MM.1S (cell line): Measurements from ENCODE around the gene NUP62.
A peak's percentile ranks its signal among the peaks of the same experiment; 100 is the strongest.

Experiments used
- DNase-seq: peaks from one replicate; pipeline ENCODE4 v3.0.0-alpha.2; 2015
- H2AFZ ChIP-seq: fragments of 300-600 bp; sonication (generic); 2 replicates; pipeline ENCODE4 v1.6.0; 2016; ENCODE audit warnings: antibody characterized with exemption, low read length
- H3F3A ChIP-seq: fragments of 300-600 bp; sonication (generic); 2 replicates; pipeline ENCODE4 v1.6.1; 2016; ENCODE audit warnings: mild to moderate bottlenecking, antibody characterized with exemption, low read length, moderate library complexity, mixed read lengths; ENCODE audit not compliant: insufficient read depth
- H3K27ac ChIP-seq: fragments of 300-600 bp; sonication (generic); 2 replicates; pipeline ENCODE4 v1.5.1; 2016; ENCODE audit warnings: mild to moderate bottlenecking, low read length
- H3K27me3 ChIP-seq: fragments of 300-600 bp; sonication (generic); replicated peaks from 2 replicates; pipeline ENCODE4 v1.6.0; 2016; ENCODE audit warnings: low read length; ENCODE audit not compliant: insufficient read depth
- H3K36me3 ChIP-seq: fragments of 300-600 bp; sonication (generic); replicated peaks from 2 replicates; pipeline ENCODE4 v1.6.1; 2016; ENCODE audit warnings: mild to moderate bottlenecking, low read length, mixed read lengths; ENCODE audit not compliant: insufficient read depth
- H3K4me1 ChIP-seq: fragments of 300-600 bp; sonication (generic); 2 replicates; pipeline ENCODE4 v1.6.1; 2016; ENCODE audit warnings: low read length, mixed read lengths
- H3K4me2 ChIP-seq: fragments of 300-600 bp; sonication (generic); 2 replicates; pipeline ENCODE4 v1.6.0; 2016; ENCODE audit warnings: low read depth, low read length
- H3K4me3 ChIP-seq: fragments of 300-600 bp; sonication (generic); 2 replicates; pipeline ENCODE4 v1.5.1; 2016; ENCODE audit warnings: low read length, mixed read lengths
- H3K79me2 ChIP-seq: fragments of 300-600 bp; sonication (generic); 2 replicates; pipeline ENCODE4 v1.6.1; 2016; ENCODE audit warnings: mixed run types, low read length, mixed read lengths
- H3K9ac ChIP-seq: fragments of 300-600 bp; sonication (generic); 2 replicates; pipeline ENCODE4 v1.6.1; 2016; ENCODE audit warnings: low read length, mixed read lengths
- H3K9me2 ChIP-seq: fragments of 300-600 bp; sonication (generic); replicated peaks from 2 replicates; pipeline ENCODE4 v1.6.1; 2016; ENCODE audit warnings: mild to moderate bottlenecking, low read length, mixed read lengths; ENCODE audit not compliant: insufficient read depth
- H3K9me3 ChIP-seq: fragments of 300-600 bp; sonication (generic); replicated peaks from 2 replicates; pipeline ENCODE4 v1.6.1; 2016; ENCODE audit warnings: mild to moderate bottlenecking, low read length, mixed read lengths; ENCODE audit not compliant: insufficient read depth
- H4K20me1 ChIP-seq: fragments of 300-600 bp; sonication (generic); 2 replicates; pipeline ENCODE4 v1.6.1; 2016; ENCODE audit warnings: mild to moderate bottlenecking, low read length, moderate library complexity, mixed read lengths; ENCODE audit not compliant: insufficient read depth
- EZH2 ChIP-seq: fragments of 300-600 bp; sonication (generic); optimal IDR thresholded peaks from 2 replicates; pipeline ENCODE3; 2017; ENCODE audit warnings: low read depth, mild to moderate bottlenecking, antibody characterized with exemption, low read length, mixed read lengths
- EZH2phosphoT487 ChIP-seq: fragments of 300-600 bp; sonication (generic); IDR thresholded peaks from 2 replicates; pipeline ENCODE4 v1.6.1; 2018; ENCODE audit warnings: antibody characterized with exemption, low read length
- TF ChIP-seq, protein P1 (sequence below): fragments of 300-600 bp; sonication (generic); IDR thresholded peaks from 2 replicates; pipeline ENCODE4 v1.5.1; 2016; ENCODE audit warnings: antibody characterized with exemption, low read length, mixed read lengths

The NUP62 gene

DNA sequence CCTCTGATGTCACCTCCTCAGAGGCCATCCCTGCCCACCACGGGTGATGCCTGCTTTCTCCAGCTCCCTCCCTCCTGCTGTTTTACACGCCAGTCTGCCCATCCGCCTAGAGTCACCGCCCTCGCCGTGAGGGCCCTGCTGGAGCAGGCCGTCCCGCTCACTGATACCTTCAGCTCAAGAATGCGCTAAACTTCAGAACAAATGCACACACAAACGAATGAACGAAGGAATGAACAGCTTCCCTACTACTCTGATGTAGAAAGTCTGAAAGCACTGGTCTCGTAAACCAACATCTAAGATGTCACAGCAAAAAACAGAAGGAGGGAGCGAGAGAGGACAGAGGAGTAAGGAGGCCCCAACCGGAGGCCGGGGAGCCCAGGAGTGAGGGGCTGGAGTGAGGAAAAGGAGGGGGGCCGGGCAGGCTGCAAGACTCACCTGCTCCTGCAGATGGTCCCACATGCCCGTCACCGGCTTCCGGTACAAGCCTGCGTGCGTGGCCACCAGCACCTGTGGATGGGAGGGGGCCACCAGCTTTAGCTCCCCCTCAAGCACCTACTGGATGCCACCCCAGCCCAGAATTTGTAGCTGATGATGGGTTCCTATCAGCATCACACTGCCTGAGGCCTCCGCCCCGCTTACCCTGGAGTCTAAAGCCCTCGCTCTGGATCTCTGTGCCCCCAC is 65.9 kb downstream of the NUP62 start:
- peaks cover 7% of the 10 kb centered on the region for H3K36me3 ChIP-seq

DNA sequence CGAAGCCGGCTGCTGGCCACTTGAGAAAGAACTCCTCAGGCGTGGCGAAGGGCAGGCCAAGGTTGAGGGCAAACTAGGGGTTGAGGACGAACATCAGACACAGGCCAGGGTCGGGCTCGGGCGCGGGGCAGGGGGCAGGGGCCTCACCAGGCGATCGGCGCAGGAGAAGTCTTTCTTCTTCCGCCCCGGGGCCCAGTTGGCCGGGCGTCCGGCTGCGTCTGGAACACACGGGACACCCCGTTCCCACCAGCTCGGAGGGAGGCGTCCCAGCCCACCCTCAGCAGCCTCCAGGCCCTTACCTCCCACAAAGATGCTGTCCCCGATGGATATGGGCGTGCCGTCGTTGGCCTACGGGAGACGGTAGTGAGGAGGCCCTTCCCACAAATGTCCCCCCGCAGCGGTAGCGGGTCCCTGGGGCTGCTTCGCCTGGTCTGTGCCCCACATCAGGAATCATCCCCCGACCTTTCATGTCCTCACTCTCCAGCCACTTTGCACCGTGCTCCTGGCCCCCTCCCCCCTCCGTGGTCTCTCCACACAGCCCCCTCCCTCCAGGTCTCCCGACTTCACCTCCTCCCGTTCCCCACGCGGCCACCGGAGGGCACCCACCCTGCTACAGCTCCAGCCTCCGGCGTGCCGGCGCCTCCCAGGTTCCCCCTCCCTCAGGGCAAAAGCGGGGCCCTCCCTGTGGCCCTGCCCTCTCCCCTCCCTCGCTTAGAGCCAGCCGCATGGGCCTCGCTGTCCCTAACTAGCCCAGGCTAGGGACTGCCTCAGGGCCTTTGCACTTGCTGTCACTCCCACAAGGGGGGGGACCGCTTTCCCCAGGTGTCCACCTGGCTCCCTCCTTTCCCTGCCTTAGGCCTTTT is 66.7 kb downstream of the NUP62 start:
- Histone ChIP-seq H3K36me3 (peaks cover 7% of the 10 kb centered on the region), H3K79me2 (peaks cover 41% of the 10 kb centered on the region), H3K9ac (no peak overlapping the region), H3K9me2 (no peaks in the 10 kb centered on the region), H4K20me1 (no peaks in the 10 kb centered on the region), H2AFZ (no peak overlapping the region), H3K4me3 (no peak overlapping the region), H3K4me2 (no peak overlapping the region), H3K4me1 (peaks cover 8% of the 10 kb centered on the region; the same call in 1 of the 2 replicates), H3K27ac (no peak overlapping the region), H3F3A (peaks cover 13% of the 10 kb centered on the region), H3K27me3 (no peaks in the 10 kb centered on the region), H3K9me3 (no peaks in the 10 kb centered on the region)
- no peak for DNase-seq
- TF ChIP-seq, protein P1, sequence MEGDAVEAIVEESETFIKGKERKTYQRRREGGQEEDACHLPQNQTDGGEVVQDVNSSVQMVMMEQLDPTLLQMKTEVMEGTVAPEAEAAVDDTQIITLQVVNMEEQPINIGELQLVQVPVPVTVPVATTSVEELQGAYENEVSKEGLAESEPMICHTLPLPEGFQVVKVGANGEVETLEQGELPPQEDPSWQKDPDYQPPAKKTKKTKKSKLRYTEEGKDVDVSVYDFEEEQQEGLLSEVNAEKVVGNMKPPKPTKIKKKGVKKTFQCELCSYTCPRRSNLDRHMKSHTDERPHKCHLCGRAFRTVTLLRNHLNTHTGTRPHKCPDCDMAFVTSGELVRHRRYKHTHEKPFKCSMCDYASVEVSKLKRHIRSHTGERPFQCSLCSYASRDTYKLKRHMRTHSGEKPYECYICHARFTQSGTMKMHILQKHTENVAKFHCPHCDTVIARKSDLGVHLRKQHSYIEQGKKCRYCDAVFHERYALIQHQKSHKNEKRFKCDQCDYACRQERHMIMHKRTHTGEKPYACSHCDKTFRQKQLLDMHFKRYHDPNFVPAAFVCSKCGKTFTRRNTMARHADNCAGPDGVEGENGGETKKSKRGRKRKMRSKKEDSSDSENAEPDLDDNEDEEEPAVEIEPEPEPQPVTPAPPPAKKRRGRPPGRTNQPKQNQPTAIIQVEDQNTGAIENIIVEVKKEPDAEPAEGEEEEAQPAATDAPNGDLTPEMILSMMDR, result peak; percentile 16
- TF ChIP-seq EZH2 (no peak), EZH2phosphoT487 (no peak)

More for the DNA sequence above, 65.9 kb downstream of the NUP62 start:
- H3K4me2 ChIP-seq, result no peak overlapping the region
- no peak for DNase-seq
- H2AFZ ChIP-seq, result no peak overlapping the region
- H3K9me3 ChIP-seq, result no peaks in the 10 kb centered on the region
- no peaks in the 10 kb centered on the region for H3K27me3 ChIP-seq
- H3K27ac ChIP-seq, result no peak overlapping the region
- H4K20me1 ChIP-seq, result no peaks in the 10 kb centered on the region
- peaks cover 12% of the 10 kb centered on the region; the same call in 1 of the 2 replicates for H3K4me1 ChIP-seq
- H3K9me2 ChIP-seq, result no peaks in the 10 kb centered on the region
- H3F3A ChIP-seq, result peaks cover 19% of the 10 kb centered on the region
- TF ChIP-seq EZH2, result no peak
- TF ChIP-seq EZH2phosphoT487, result no peak
- TF ChIP-seq, protein P1, result no peak
- H3K79me2 ChIP-seq, result peaks cover 41% of the 10 kb centered on the region
- H3K4me3 ChIP-seq, result no peak overlapping the region
- no peak overlapping the region for H3K9ac ChIP-seq

DNA sequence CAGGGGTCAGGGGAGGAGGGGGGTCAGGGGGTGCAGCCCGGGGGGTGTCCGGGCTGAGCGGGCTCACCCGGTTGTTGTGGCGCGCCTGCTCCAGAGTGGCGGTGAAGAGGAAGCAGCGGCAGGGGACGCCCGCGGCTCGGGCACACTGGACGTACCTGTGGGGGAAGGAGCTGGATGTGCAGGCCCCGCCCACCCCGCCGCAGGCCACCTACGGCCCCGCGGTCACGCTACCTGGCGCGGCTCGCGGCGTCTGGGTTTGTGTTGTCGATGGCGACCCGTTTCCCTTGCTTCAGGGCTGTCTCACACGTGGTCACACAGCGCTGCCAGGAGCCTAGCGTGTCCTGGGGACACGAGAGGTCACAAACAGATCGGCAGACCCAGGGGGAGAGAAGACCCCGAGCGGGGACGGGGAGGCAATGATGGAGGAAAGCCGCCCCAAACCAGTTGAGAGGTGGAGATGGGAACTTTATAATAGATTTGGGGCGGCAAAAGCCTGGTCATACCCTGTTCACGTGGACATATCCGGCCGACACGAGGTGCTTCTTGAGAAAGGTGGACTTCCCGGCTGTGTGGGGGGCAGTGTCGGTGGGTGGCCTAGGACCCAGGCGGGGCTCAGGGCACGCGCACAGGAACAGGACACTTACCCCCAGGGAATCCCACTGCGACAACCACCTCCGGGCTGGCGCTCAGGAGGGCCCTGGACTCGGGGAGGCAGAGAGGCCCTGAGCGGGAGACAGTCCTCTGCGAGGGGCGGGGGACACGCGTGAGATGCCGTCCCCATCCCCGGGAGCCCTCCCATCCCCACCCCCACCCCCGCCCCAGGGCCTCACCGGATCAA is 67.5 kb downstream of the NUP62 start:
- peaks cover 7% of the 10 kb centered on the region for H3K36me3 ChIP-seq
- H3K79me2 ChIP-seq, result peaks cover 36% of the 10 kb centered on the region
- H3K9me3 ChIP-seq, result no peaks in the 10 kb centered on the region
- H3K4me2 ChIP-seq, result no peak overlapping the region
- H3K27ac ChIP-seq, result no peak overlapping the region
- H2AFZ ChIP-seq, result no peak overlapping the region
- DNase-seq, result no peak
- H3K4me1 ChIP-seq, result peaks cover 8% of the 10 kb centered on the region; the same call in 1 of the 2 replicates
- H3F3A ChIP-seq, result peaks cover 6% of the 10 kb centered on the region; the same call in 1 of the 2 replicates
- no peak overlapping the region for H3K9ac ChIP-seq
- no peaks in the 10 kb centered on the region for H4K20me1 ChIP-seq
- H3K9me2 ChIP-seq, result no peaks in the 10 kb centered on the region
- H3K27me3 ChIP-seq, result no peaks in the 10 kb centered on the region
- H3K4me3 ChIP-seq, result no peak overlapping the region
- no peak for TF ChIP-seq EZH2
- TF ChIP-seq, protein P1, result no peak
- TF ChIP-seq EZH2phosphoT487, result no peak
